GM12891 (cell line): ENCODE results near the gene THSD4.

Experiments
- PAX5 ChIP-seq: IDR thresholded peaks from 2 replicates; pipeline ENCODE4 v1.6.1; 2011; ENCODE audit warnings: low read length, moderate library complexity, mild to moderate bottlenecking; ENCODE audit not compliant: insufficient read depth, severe bottlenecking
- POLR2A ChIP-seq: IDR thresholded peaks from 2 replicates; pipeline ENCODE4 v1.6.1; 2011; ENCODE audit warnings: low read depth, low read length, control low read depth
- POLR2AphosphoS5 ChIP-seq: IDR thresholded peaks from 2 replicates; pipeline ENCODE4 v1.6.1; 2011; ENCODE audit warnings: low read depth, low read length, control low read depth
- POU2F2 ChIP-seq: IDR thresholded peaks from 2 replicates; pipeline ENCODE4 v1.6.1; 2011; ENCODE audit warnings: low read depth, mild to moderate bottlenecking, control low read depth, low read length, moderate library complexity
- SPI1 ChIP-seq: IDR thresholded peaks from 2 replicates; pipeline ENCODE4 v1.6.1; 2011; ENCODE audit warnings: low read depth, low read length, control low read depth
- TAF1 ChIP-seq: IDR thresholded peaks from 2 replicates; pipeline ENCODE4 v1.6.1; 2011; ENCODE audit warnings: low read depth, low read length, control low read depth

GRCh38 chr15:71230303-71230702 is 115.0 kb downstream of the THSD4 start:
- TF ChIP-seq POLR2A: no peak
- no peak for TF ChIP-seq POLR2AphosphoS5
- TF ChIP-seq TAF1: no peak
- no peak for TF ChIP-seq SPI1
- TF ChIP-seq POU2F2: no peak
- no peak for TF ChIP-seq PAX5
